ENCODE results near the gene FXYD4.
"Not testable (repeated sequence)": the region's sequence is repeated elsewhere in the genome, so short reads cannot be mapped to it uniquely, and the experiment has no call there.

FXYD4 gene

GRCh38 chr10:43376828-43377423, 5.5 kb downstream of the FXYD4 start:
- no peak for DNase-seq

- DNase-seq, result no peak
Observed at GRCh38 chr10:43377424-43377883, 6.0 kb downstream of the FXYD4 start.

GRCh38 chr10:43380610-43381222, 9.3 kb downstream of the FXYD4 start:
- DNase-seq, result no peak

- no peak for DNase-seq
Observed at GRCh38 chr10:43383204-43383971, 12.0 kb downstream of the FXYD4 start.

- no peak for DNase-seq
Observed at GRCh38 chr10:43384252-43385221, 13.1 kb downstream of the FXYD4 start.

GRCh38 chr10:43385412-43386004, 14.1 kb downstream of the FXYD4 start:
- DNase-seq, result no peak

GRCh38 chr10:43386549-43386948, 15.1 kb downstream of the FXYD4 start:
- no peak for DNase-seq

GRCh38 chr10:43386981-43387677, 15.7 kb downstream of the FXYD4 start:
- DNase-seq, result no peak

- no peak for DNase-seq
Observed at GRCh38 chr10:43387678-43388032, 16.2 kb downstream of the FXYD4 start.

GRCh38 chr10:43389867-43390266, 18.4 kb downstream of the FXYD4 start:
- no peak for DNase-seq

GRCh38 chr10:43390333-43390732, 18.9 kb downstream of the FXYD4 start:
- DNase-seq, result no peak

- peak; percentile 37 for DNase-seq
Observed at GRCh38 chr10:43390759-43391158, 19.3 kb downstream of the FXYD4 start.

- no peak for DNase-seq
Observed at GRCh38 chr10:43391496-43391895, 20.1 kb downstream of the FXYD4 start.

GRCh38 chr10:43392748-43393147, 21.3 kb downstream of the FXYD4 start:
- DNase-seq, result no peak

GRCh38 chr10:43393186-43393585, 21.8 kb downstream of the FXYD4 start:
- DNase-seq, result not testable (repeated sequence)

GRCh38 chr10:43393606-43394360, 22.3 kb downstream of the FXYD4 start:
- no peak for DNase-seq

- DNase-seq, result no peak
Observed at GRCh38 chr10:43394868-43395267, 23.4 kb downstream of the FXYD4 start.

GRCh38 chr10:43395571-43396060, 24.2 kb downstream of the FXYD4 start:
- DNase-seq, result peak; percentile 42

GRCh38 chr10:43396061-43396927, 24.9 kb downstream of the FXYD4 start:
- DNase-seq, result peak; percentile 81
